GM23338 (cell line): ENCODE measurements around the gene MAD2L1BP. TPM values are rescaled to one million over a fixed set of nuclear protein-coding genes. Genes with fewer than 3 reads are reported as not detected.

ENCODE experiments used
- ATAC-seq: fragments of 200-7000 bp; cut with Tn5 transposase; 3 replicates; pipeline ENCODE4 v1.9.1; 2020
- DNase-seq: peaks from one replicate; pipeline ENCODE4 v3.0.0-alpha.2; 2015; ENCODE audit warnings: low spot score
- H2AFZ ChIP-seq: fragments of 200-600 bp; sonication (generic); 2 replicates; pipeline ENCODE4 v1.8.0; 2016; ENCODE audit warnings: antibody characterized with exemption, mild to moderate bottlenecking, moderate library complexity
- H3F3A ChIP-seq: fragments of 200-600 bp; sonication (generic); replicated peaks from 2 replicates; pipeline ENCODE4 v1.8.0; 2017; ENCODE audit warnings: antibody characterized with exemption, mixed run types, low read depth
- H3K27ac ChIP-seq: fragments of 200-600 bp; sonication (generic); 2 replicates; pipeline ENCODE4 v1.6.1; 2016; ENCODE audit warnings: low read depth
- H3K27me3 ChIP-seq: fragments of 200-600 bp; sonication (generic); 2 replicates; pipeline ENCODE4 v1.8.0; 2016; ENCODE audit warnings: mild to moderate bottlenecking, mixed run types, moderate library complexity; ENCODE audit not compliant: insufficient read depth
- H3K36me3 ChIP-seq: fragments of 200-600 bp; sonication (generic); 2 replicates; pipeline ENCODE4 v1.8.0; 2016; ENCODE audit warnings: mild to moderate bottlenecking; ENCODE audit not compliant: insufficient read depth
- H3K4me1 ChIP-seq: fragments of 200-600 bp; sonication (generic); 2 replicates; pipeline ENCODE4 v1.8.0; 2016; ENCODE audit warnings: mild to moderate bottlenecking, moderate library complexity; ENCODE audit not compliant: insufficient read depth
- H3K4me2 ChIP-seq: fragments of 200-600 bp; sonication (generic); 2 replicates; pipeline ENCODE4 v1.7.1; 2017; ENCODE audit warnings: mixed run types
- H3K4me3 ChIP-seq: fragments of 200-600 bp; sonication (generic); 2 replicates; pipeline ENCODE4 v1.6.1; 2016; ENCODE audit warnings: mixed run types
- H3K79me2 ChIP-seq: fragments of 200-600 bp; sonication (generic); replicated peaks from 2 replicates; pipeline ENCODE4 v1.8.0; 2017; ENCODE audit warnings: mild to moderate bottlenecking; ENCODE audit not compliant: insufficient read depth
- H3K9me2 ChIP-seq: fragments of 200-600 bp; sonication (generic); 2 replicates; pipeline ENCODE4 v1.8.0; 2017; ENCODE audit not compliant: insufficient read depth
- H4K20me1 ChIP-seq: fragments of 200-600 bp; sonication (generic); replicated peaks from 2 replicates; pipeline ENCODE4 v1.8.0; 2017; ENCODE audit warnings: mild to moderate bottlenecking; ENCODE audit not compliant: insufficient read depth
- H3K27ac Mint-ChIP-seq: 2 replicates; pipeline ENCODE4 v1.8.0; 2020; ENCODE audit warnings: inconsistent platforms, mild to moderate bottlenecking, moderate library complexity, mixed read lengths
- H3K27me3 Mint-ChIP-seq: 3 replicates; pipeline ENCODE4 v1.8.0; 2022; ENCODE audit warnings: low read depth, mild to moderate bottlenecking, moderate library complexity, mixed read lengths, inconsistent platforms; ENCODE audit not compliant: insufficient read depth, poor library complexity
- H3K36me3 Mint-ChIP-seq: 3 replicates; pipeline ENCODE4 v1.8.0; 2021; ENCODE audit warnings: low read depth, mild to moderate bottlenecking, inconsistent platforms, moderate library complexity, mixed read lengths
- H3K4me1 Mint-ChIP-seq: 3 replicates; pipeline ENCODE4 v1.8.0; 2020; ENCODE audit warnings: mild to moderate bottlenecking, inconsistent platforms, mixed read lengths
- H3K4me3 Mint-ChIP-seq: 3 replicates; pipeline ENCODE4 v1.8.0; 2021; ENCODE audit warnings: moderate library complexity, mild to moderate bottlenecking, inconsistent platforms, mixed read lengths
- H3K9me3 Mint-ChIP-seq: 3 replicates; pipeline ENCODE4 v1.8.0; 2020; ENCODE audit warnings: moderate library complexity, mild to moderate bottlenecking, inconsistent platforms, mixed read lengths
- CREB1 ChIP-seq: fragments of 250-450 bp; sonication (Bioruptor Pico); IDR thresholded peaks from 2 replicates; pipeline ENCODE4 v1.5.0; 2020; ENCODE audit warnings: low read depth, mild to moderate bottlenecking, moderate library complexity
- NANOG ChIP-seq: IDR thresholded peaks from 2 replicates; pipeline ENCODE4 v1.6.1; 2016; ENCODE audit warnings: antibody characterized with exemption, borderline replicate concordance
- STAT1 ChIP-seq: IDR thresholded peaks from one replicate; pipeline ENCODE4 v1.6.1; 2016; ENCODE audit warnings: antibody characterized with exemption; ENCODE audit not compliant: unreplicated experiment
- ZNF114 ChIP-seq: fragments of 250-450 bp; sonication (Bioruptor Pico); IDR thresholded peaks from 2 replicates; pipeline ENCODE4 v1.5.0; 2020; ENCODE audit warnings: mild to moderate bottlenecking, moderate library complexity
- ZNF331 ChIP-seq: fragments of 250-450 bp; sonication (Bioruptor Pico); IDR thresholded peaks from 2 replicates; pipeline ENCODE4 v1.5.0; 2020; ENCODE audit warnings: low read depth, mild to moderate bottlenecking, moderate library complexity
- polyA plus RNA-seq: library from polyadenylated mRNA; unstranded; fragments of >200 nt; fragmentation: Nextera tagmentation; extraction: Ambion mirVana; gene quantifications from 2 replicates; pipeline ENCODE4 v1.2.1, GENCODE V29; 2016
- total RNA-seq: library from RNA; depleted of rRNA; stranded (reverse); fragments of >200 nt; shearing (Covaris generic); gene quantifications from 2 replicates; pipeline ENCODE4 v1.2.3, GENCODE V29; 2014
- TF ChIP-seq, protein P1 (sequence below): fragments of 250-450 bp; sonication (Bioruptor Pico); IDR thresholded peaks from 2 replicates; pipeline ENCODE4 v1.5.0; 2020; ENCODE audit warnings: mild to moderate bottlenecking, moderate library complexity
- TF ChIP-seq, protein P2 (sequence below): IDR thresholded peaks from 2 replicates; pipeline ENCODE4 v1.6.1; 2016; ENCODE audit warnings: antibody characterized with exemption

The MAD2L1BP gene
- total and polyA plus RNA-seq, 2 experiments from 2014 or later: 26.6 to 51.7 TPM

DNA sequence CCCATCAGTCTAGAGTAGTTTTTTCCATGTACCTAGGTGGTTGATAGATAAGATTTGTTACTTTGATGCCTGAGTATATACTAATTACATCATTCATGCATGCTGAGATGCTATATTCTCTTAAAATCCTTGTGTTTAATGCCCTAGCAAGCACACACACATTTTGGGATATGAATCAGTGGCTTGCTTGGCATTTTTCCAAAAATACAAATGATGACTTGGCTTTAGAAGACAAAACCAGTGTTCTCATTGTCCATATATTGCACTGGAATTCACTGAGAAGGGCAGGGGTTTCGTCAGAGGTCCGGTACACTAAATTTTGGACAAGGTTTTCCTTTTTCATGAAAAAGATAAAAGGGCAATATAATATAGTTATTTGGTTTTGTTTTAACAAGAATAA, 31.5 kb upstream of the MAD2L1BP start:
- H3K9me3 Mint-ChIP-seq: no peaks in the 10 kb centered on the region; the same call in 2 of the 3 replicates
- H3K4me2 ChIP-seq: no peak overlapping the region
- H3K27ac Mint-ChIP-seq: no peak overlapping the region
- H3K4me3 Mint-ChIP-seq: no peak overlapping the region
- no peak for TF ChIP-seq CREB1
- TF ChIP-seq, protein P1, sequence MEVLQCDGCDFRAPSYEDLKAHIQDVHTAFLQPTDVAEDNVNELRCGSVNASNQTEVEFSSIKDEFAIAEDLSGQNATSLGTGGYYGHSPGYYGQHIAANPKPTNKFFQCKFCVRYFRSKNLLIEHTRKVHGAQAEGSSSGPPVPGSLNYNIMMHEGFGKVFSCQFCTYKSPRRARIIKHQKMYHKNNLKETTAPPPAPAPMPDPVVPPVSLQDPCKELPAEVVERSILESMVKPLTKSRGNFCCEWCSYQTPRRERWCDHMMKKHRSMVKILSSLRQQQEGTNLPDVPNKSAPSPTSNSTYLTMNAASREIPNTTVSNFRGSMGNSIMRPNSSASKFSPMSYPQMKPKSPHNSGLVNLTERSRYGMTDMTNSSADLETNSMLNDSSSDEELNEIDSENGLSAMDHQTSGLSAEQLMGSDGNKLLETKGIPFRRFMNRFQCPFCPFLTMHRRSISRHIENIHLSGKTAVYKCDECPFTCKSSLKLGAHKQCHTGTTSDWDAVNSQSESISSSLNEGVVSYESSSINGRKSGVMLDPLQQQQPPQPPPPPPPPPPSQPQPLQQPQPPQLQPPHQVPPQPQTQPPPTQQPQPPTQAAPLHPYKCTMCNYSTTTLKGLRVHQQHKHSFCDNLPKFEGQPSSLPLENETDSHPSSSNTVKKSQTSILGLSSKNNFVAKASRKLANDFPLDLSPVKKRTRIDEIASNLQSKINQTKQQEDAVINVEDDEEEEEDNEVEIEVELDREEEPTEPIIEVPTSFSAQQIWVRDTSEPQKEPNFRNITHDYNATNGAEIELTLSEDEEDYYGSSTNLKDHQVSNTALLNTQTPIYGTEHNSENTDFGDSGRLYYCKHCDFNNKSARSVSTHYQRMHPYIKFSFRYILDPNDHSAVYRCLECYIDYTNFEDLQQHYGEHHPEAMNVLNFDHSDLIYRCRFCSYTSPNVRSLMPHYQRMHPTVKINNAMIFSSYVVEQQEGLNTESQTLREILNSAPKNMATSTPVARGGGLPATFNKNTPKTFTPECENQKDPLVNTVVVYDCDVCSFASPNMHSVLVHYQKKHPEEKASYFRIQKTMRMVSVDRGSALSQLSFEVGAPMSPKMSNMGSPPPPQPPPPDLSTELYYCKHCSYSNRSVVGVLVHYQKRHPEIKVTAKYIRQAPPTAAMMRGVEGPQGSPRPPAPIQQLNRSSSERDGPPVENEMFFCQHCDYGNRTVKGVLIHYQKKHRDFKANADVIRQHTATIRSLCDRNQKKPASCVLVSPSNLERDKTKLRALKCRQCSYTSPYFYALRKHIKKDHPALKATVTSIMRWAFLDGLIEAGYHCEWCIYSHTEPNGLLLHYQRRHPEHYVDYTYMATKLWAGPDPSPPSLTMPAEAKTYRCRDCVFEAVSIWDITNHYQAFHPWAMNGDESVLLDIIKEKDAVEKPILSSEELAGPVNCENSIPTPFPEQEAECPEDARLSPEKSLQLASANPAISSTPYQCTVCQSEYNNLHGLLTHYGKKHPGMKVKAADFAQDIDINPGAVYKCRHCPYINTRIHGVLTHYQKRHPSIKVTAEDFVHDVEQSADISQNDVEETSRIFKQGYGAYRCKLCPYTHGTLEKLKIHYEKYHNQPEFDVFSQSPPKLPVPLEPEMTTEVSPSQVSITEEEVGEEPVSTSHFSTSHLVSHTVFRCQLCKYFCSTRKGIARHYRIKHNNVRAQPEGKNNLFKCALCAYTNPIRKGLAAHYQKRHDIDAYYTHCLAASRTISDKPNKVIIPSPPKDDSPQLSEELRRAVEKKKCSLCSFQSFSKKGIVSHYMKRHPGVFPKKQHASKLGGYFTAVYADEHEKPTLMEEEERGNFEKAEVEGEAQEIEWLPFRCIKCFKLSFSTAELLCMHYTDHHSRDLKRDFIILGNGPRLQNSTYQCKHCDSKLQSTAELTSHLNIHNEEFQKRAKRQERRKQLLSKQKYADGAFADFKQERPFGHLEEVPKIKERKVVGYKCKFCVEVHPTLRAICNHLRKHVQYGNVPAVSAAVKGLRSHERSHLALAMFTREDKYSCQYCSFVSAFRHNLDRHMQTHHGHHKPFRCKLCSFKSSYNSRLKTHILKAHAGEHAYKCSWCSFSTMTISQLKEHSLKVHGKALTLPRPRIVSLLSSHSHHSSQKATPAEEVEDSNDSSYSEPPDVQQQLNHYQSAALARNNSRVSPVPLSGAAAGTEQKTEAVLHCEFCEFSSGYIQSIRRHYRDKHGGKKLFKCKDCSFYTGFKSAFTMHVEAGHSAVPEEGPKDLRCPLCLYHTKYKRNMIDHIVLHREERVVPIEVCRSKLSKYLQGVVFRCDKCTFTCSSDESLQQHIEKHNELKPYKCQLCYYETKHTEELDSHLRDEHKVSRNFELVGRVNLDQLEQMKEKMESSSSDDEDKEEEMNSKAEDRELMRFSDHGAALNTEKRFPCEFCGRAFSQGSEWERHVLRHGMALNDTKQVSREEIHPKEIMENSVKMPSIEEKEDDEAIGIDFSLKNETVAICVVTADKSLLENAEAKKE (CRISPR knock-in tag): no peak
- no peak for TF ChIP-seq ZNF114 (CRISPR knock-in tag)
- no peak for TF ChIP-seq ZNF331 (CRISPR knock-in tag)
- TF ChIP-seq NANOG: no peak
- no peaks in the 10 kb centered on the region for H3K9me2 ChIP-seq
- no peaks in the 10 kb centered on the region for H3K79me2 ChIP-seq
- peaks cover 14% of the 10 kb centered on the region; the same call in 2 of the 3 replicates for H3K36me3 Mint-ChIP-seq
- no peak for ATAC-seq
- no peak overlapping the region for H3K27ac ChIP-seq
- H3K36me3 ChIP-seq: 0 out of 2 replicates have a peak, but pooled peaks cover 2% of the 10 kb centered on the region
- no peak overlapping the region for H2AFZ ChIP-seq
- no peaks in the 10 kb centered on the region; the same call in 1 of the 2 replicates for H4K20me1 ChIP-seq
- no peaks in the 10 kb centered on the region for H3K27me3 ChIP-seq
- DNase-seq: no peak
- peaks cover 2% of the 10 kb centered on the region for H3K27me3 Mint-ChIP-seq
- H3F3A ChIP-seq: no peaks in the 10 kb centered on the region
- H3K4me3 ChIP-seq: no peak overlapping the region
- no peaks in the 10 kb centered on the region for H3K4me1 Mint-ChIP-seq
- no peaks in the 10 kb centered on the region for H3K4me1 ChIP-seq

DNA sequence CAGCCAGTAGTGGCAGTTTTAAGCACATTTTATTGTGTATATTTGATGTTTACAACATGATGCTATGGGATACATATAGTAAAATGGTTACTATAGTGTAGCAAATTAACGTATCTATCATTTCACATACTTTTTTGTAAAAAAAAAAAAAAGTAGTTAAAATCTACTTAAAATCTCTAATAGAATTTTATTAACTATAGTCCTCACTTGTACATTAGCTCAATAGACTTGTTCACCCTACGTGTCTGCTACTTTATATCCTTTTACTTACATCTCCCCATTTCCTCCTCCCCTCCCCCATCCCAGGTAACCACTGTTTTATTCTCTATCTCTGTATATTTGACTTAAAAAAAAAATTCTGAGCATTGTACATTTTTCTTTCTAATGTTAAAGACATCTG, 29.6 kb upstream of the MAD2L1BP start:
- H4K20me1 ChIP-seq: no peaks in the 10 kb centered on the region; the same call in 1 of the 2 replicates
- Mint-ChIP-seq H3K27me3 (peaks cover 2% of the 10 kb centered on the region), H3K4me3 (no peak overlapping the region), H3K27ac (no peak overlapping the region), H3K4me1 (no peaks in the 10 kb centered on the region), H3K9me3 (no peaks in the 10 kb centered on the region; the same call in 2 of the 3 replicates), H3K36me3 (peaks cover 16% of the 10 kb centered on the region; the same call in 2 of the 3 replicates)
- no peaks in the 10 kb centered on the region for H3K27me3 ChIP-seq
- no peaks in the 10 kb centered on the region for H3K79me2 ChIP-seq
- H3K36me3 ChIP-seq: 0 out of 2 replicates have a peak, but pooled peaks cover 8% of the 10 kb centered on the region
- H2AFZ ChIP-seq: no peak overlapping the region
- H3K4me1 ChIP-seq: no peaks in the 10 kb centered on the region
- TF ChIP-seq, protein P2, sequence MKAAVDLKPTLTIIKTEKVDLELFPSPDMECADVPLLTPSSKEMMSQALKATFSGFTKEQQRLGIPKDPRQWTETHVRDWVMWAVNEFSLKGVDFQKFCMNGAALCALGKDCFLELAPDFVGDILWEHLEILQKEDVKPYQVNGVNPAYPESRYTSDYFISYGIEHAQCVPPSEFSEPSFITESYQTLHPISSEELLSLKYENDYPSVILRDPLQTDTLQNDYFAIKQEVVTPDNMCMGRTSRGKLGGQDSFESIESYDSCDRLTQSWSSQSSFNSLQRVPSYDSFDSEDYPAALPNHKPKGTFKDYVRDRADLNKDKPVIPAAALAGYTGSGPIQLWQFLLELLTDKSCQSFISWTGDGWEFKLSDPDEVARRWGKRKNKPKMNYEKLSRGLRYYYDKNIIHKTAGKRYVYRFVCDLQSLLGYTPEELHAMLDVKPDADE: no peak
- TF ChIP-seq STAT1 (no peak), NANOG (no peak)
- no peak overlapping the region for H3K27ac ChIP-seq
- no peak overlapping the region for H3K4me3 ChIP-seq
- no peaks in the 10 kb centered on the region for H3F3A ChIP-seq
- ATAC-seq: no peak
- H3K9me2 ChIP-seq: no peaks in the 10 kb centered on the region
- DNase-seq: no peak
- no peak overlapping the region for H3K4me2 ChIP-seq
